Aorta (tissue), 5 donors: ENCODE measurements around the gene SLC34A3. TPM values are rescaled to one million over a fixed set of nuclear protein-coding genes. Genes with fewer than 3 reads are reported as not detected.
A peak's percentile ranks its signal among the peaks of the same experiment; 100 is the strongest.

Experiments used
- ATAC-seq: fragments of 200-7000 bp; cut with Tn5 transposase; one replicate; pipeline ENCODE4 v1.9.1; 2022; ENCODE audit warnings: moderate library complexity; ENCODE audit not compliant: low FRiP score
- DNase-seq, 2 donors: peaks; one replicate each; pipeline ENCODE4 v3.0.0-alpha.2; 2020
- H3K27ac ChIP-seq, 2 donors: one replicate each; pipeline ENCODE4 v1.5.1; 2013; ENCODE audit warnings: low read length in 2 of 2, mild to moderate bottlenecking in 2 of 2, moderate library complexity in 2 of 2, control low read depth in 1 of 2, inconsistent platforms in 1 of 2, low read depth in 1 of 2
- H3K27me3 ChIP-seq, 2 donors: one replicate each; pipeline ENCODE4 v1.6.1; 2013; ENCODE audit warnings: control low read depth in 1 of 2, low read length in 1 of 2, mild to moderate bottlenecking in 1 of 2, moderate library complexity in 1 of 2; ENCODE audit not compliant: insufficient read depth in 2 of 2, control insufficient read depth in 1 of 2
- H3K36me3 ChIP-seq, 2 donors: one replicate each; pipeline ENCODE4 v1.6.1; 2013; ENCODE audit warnings: control low read depth in 1 of 2, low read length in 1 of 2, mild to moderate bottlenecking in 1 of 2; ENCODE audit not compliant: insufficient read depth in 2 of 2, control insufficient read depth in 1 of 2
- H3K4me1 ChIP-seq, 2 donors: one replicate each; pipeline ENCODE4 v1.6.1; 2013; ENCODE audit warnings: low read length in 2 of 2, control low read depth in 1 of 2, mild to moderate bottlenecking in 1 of 2, moderate library complexity in 1 of 2; ENCODE audit not compliant: insufficient read depth in 2 of 2, control insufficient read depth in 1 of 2
- H3K4me3 ChIP-seq, 2 donors: one replicate each; pipeline ENCODE4 v1.5.1; 2013; ENCODE audit warnings: low read length in 2 of 2, control low read depth in 1 of 2, mild to moderate bottlenecking in 1 of 2
- H3K9me3 ChIP-seq: one replicate; pipeline ENCODE4 v1.6.1; 2013; ENCODE audit warnings: mild to moderate bottlenecking, low read length; ENCODE audit not compliant: control insufficient read depth
- WGBS, 2 donors: extraction: QIAGEN DNeasy Blood & Tissue Kit; methylation state at CpG; one replicate each; pipeline ENCODE4 v1.1.7; 2013; 5-methylcytosine and 5-hydroxymethylcytosine counted together
- intact Hi-C, 2 donors: fragments of 100-400 bp; cut with DNase I; formaldehyde crosslinking; loops; one replicate each; pipeline versions ENCODE4 v1.14.2 to v1.15.0; 2022
- polyA plus RNA-seq, 2 donors: library from polyadenylated mRNA; stranded (reverse); fragments of 200-250 nt; gene quantifications; one replicate each; pipeline ENCODE4 v1.2.3, GENCODE V29; 2013
- total RNA-seq, 2 donors: library from RNA; stranded (reverse); fragmentation: NEBNext Ultra II Directional; extraction: Animal tissue kit (Norgen Biotek cat#: 25700); gene quantifications; one replicate each; pipeline ENCODE4 v1.2.1, GENCODE V29; 2021
- donor health status: healthy with polysubstance abuse.
- donor health status: Bipolar disorder and iron deficiency.
- donor health status: DM: no; HTN: no; CAD: no.
- donor health status: DM: no; HTN: no; CAD: no.
- donor health status: DM: yes; HTN: yes; CAD: no.

SLC34A3 gene
- total and polyA plus RNA-seq, 4 donors, result not detected

DNA sequence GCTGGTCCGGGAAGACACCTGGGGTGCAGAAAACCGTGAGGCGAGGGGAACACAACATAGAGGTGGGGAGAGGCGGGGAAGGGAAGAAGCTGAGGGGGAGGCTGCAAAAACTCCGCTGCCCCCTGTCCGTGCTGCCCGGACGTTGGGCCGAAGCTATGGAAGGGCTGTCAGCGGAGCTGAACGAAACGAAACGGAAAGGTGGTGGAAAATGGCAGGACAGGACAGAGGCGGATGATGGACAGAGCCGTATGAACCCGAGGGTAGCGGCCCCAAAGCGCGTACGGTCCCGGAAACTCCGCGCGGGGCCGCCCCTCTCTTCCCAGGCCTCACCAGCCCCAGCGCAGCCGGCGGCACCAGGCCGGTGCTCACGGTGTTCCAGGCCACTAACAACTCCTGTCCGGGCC, 42.6 kb upstream of the SLC34A3 start:
- intact Hi-C loops, result no loop called here
- Histone ChIP-seq H3K27ac (peak overlapping the region in 1 of 2 donors; percentile 29), H3K9me3 (no peaks in the 10 kb centered on the region), H3K4me3 (peak overlapping the region; percentile 63 to 74), H3K36me3 (peaks cover 0 to under 1% of the 10 kb centered on the region in 2 donors), H3K4me1 (no peaks in the 10 kb centered on the region), H3K27me3 (no peaks in the 10 kb centered on the region)
- 0% methylated on average over 16 to 31 of the region's 31 CpGs for WGBS, 2 donors
- ATAC-seq, result no peak
- no peak for DNase-seq

DNA sequence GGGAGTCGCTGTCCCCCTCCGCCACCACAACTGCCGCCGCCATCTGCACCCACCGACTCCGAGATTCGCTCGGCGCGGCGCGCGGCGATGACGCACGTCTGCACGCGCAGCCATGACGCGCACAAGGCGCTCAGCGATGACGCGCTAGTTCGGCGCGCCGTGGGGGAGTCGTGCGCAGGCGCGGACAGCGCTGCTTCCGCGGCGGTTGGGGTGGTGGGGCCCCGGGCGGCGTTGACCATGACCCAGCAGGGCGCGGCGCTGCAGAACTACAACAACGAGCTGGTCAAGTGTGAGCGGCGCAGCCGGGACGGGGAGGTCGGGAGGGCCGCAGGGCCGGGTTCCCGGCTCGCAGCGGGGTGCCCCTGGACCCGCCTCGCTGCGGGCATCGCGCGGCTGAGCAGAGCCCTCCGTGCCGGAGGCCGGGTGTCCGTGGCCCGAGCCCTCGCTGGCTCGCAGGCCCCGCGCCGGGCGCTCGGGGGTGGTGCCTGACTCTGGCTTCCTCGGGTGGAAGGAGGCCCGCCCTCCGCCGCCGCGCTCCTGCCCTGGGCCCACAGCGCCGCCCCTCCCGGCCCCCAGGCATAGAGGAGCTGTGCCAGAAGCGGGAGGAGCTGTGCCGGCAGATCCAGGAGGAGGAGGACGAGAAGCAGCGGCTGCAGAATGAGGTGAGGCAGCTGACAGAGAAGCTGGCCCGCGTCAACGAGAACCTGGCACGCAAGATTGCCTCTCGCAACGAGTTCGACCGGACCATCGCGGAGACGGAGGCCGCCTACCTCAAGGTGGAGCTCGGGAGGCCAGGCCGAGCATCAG, 42.0 kb upstream of the SLC34A3 start, which contains the start of the genes ANAPC2 and SSNA1:
TSS of gene ANAPC2 (minus strand) at position 71 of the 807 bp plus-strand sequence. CDS start at position 43, 28 bp downstream.
TSS of gene SSNA1 (plus strand) at position 187 of the 807 bp plus-strand sequence. CDS start at position 238, 51 bp downstream.
- intact Hi-C loops, result no loop called here
- no peaks in the 10 kb centered on the region for H3K9me3 ChIP-seq
- peak; percentile 93 to 98 for DNase-seq
- WGBS, 2 donors, result 0 to 1% methylated on average over 75 to 98 of the region's 98 CpGs
- H3K27me3 ChIP-seq, result no peaks in the 10 kb centered on the region
- ATAC-seq, result peak; percentile 95
- H3K4me1 ChIP-seq, result no peaks in the 10 kb centered on the region
- peak within 1 kb of the TSS; percentile 71 to 74 for H3K4me3 ChIP-seq
- no peaks in the 10 kb centered on the region for H3K36me3 ChIP-seq
- peak within 1 kb of the TSS; percentile 34 to 72 for H3K27ac ChIP-seq

DNA sequence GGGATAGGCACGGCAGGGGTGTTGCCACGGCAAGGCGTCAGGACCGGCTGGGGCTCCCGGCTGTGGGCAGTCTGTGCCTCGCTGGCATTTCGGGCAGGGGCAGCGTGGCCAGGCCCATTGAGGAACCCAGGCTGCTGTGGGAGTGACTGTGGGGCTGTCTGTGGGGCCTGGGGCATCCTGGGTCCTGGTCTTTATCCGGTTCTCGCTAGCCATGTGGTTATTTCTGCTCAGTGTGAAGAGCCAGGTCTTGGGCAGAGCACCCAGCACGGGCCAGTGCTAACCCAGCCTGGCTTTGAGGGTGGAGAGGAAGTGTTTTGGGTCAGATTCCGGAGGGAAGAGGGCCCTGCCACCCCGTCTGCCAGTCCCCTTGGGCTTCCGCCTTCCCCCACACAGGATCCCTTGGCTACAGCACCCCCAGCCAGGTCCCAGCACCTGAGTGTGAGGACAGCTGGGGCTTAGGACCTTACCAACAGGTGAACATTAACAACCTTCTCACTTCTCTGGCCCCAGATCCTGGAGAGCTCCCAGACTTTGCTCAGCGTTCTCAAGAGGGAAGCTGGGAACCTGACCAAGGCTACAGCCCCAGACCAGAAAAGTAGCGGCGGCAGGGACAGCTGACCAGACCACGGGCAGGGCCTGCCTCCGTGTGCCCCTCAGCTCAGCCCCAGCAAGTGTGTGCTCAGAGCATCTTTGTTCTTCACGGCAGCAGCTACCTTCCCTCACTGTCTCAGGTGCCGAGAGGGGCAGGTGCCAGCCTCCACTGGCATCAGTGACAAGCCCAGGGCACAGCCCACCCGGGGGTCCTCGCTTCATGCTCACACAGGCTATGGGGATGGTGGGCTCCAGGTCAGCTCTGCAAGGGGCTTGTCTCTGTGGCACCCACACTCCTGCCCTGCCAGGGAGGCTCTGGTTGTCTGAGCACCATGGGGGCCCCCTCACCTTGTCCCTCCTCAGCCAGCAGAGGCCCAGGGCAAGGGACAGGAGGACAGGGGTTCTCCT, 41.1 kb upstream of the SLC34A3 start:
- no peaks in the 10 kb centered on the region for H3K4me1 ChIP-seq
- intact Hi-C loops, result no loop called here
- H3K27ac ChIP-seq, result peak overlapping the region in 1 of 2 donors; percentile 72
- no peak for DNase-seq
- no peaks in the 10 kb centered on the region for H3K27me3 ChIP-seq
- peak overlapping the region; percentile 49 to 71 for H3K4me3 ChIP-seq
- H3K9me3 ChIP-seq, result no peaks in the 10 kb centered on the region
- ATAC-seq, result no peak
- no peaks in the 10 kb centered on the region for H3K36me3 ChIP-seq
- WGBS, 2 donors, result 26 to 35% methylated on average over 23 of the region's 23 CpGs

DNA sequence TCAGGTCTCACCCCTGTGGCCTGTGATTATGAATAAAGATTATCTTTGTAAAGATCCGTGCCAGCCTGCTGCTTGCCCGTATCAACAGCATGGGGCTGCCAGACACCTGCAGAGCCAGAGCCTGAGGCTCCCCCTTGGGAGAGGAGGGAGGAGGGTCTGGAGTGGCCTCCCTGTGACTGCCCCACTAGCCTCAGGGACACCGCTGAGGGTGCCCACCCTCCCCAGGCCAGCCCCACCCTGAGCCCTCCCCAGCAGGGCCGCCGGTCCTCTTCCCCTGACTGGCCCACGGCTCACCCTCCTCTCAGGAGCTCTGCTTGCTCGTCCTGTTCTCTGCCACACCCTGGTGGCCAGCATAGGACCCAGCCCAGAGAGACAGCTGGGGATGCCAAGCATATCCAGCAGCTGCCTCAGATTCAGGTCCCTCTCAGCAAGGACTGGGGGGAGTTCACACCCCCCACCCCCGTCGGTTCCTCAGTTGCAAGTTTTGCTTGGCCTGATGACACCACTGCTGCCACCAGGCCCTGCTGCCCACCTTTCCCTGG, 40.3 kb upstream of the SLC34A3 start:
- intact Hi-C loops, result no loop called here
- H3K27ac ChIP-seq, result no peak overlapping the region
- no peaks in the 10 kb centered on the region for H3K4me1 ChIP-seq

DNA sequence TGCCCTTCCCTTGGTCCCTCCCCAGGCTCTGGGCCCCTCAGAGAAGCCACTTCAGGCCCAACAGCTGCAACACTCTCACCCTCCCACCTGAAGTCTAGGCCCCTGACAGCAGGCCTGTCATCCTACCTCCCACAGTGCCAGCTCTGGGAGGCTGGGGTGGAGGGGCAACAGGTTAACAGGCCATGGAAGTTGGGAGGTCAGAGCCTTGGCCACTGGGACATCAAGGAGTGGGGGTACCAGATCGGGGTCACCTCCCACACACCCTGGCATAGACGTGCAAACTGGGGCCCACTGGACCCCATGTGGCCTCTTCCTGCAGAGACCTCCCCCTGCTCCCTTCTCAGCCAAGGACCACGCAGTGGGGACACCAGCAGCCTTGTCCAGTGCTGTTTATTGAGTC, 39.5 kb upstream of the SLC34A3 start:
- DNase-seq (no peak), ATAC-seq (no peak)
- Histone ChIP-seq H3K4me1 (no peaks in the 10 kb centered on the region), H3K27ac (no peak overlapping the region), H3K27me3 (no peaks in the 10 kb centered on the region), H3K9me3 (no peaks in the 10 kb centered on the region), H3K36me3 (no peaks in the 10 kb centered on the region), H3K4me3 (no peak overlapping the region)
- 75 to 77% methylated on average over 3 of the region's 3 CpGs for WGBS, 2 donors
- intact Hi-C loops, result no loop called here

More for the DNA sequence above, 40.3 kb upstream of the SLC34A3 start:
- Histone ChIP-seq H3K27me3 (no peaks in the 10 kb centered on the region), H3K4me3 (no peak overlapping the region), H3K36me3 (no peaks in the 10 kb centered on the region), H3K9me3 (no peaks in the 10 kb centered on the region)
- WGBS, 2 donors, result 69% methylated on average over 6 to 9 of the region's 9 CpGs
- DNase-seq (no peak), ATAC-seq (no peak)

DNA sequence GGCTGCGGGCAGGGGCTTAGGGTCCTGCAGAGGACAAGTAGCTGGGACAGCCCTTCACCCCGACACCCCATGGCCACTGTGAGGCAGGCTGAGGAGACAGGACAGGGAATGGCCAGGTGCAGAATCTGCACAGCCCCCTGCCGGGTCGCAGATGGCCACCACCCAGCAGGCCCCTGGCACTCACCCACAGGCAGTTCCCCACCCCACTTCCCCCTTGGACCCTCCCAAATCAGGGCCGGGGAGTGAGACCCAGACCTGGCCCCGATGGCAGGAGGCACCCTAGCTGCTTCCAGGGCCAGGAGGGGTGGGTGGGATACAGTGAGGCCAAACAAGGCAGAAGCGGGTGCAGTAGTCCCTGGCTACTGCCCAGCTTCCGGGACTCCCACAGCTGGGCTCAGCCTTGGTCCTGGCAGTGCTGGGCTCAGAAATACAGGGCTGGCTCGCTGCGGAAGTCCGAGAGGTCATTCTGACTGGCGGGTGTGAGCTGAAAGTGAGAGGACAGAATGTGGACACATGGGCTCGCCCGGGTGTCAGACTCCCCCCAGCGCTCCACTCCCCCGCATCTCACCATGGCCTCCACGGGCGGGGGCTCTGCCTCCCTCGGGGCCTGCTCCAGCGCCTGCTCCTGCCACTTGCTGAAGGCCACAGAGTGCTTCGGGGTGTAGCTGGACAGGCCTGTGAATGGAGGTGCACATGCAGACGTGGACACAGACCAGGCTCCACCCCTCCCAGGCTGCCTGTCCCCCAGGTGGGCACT, 38.8 kb upstream of the SLC34A3 start:
- ATAC-seq, result no peak
- H3K4me3 ChIP-seq, result no peak overlapping the region
- 85 to 87% methylated on average over 20 to 22 of the region's 22 CpGs for WGBS, 2 donors
- H3K27ac ChIP-seq, result no peak overlapping the region
- H3K36me3 ChIP-seq, result no peaks in the 10 kb centered on the region
- intact Hi-C loops, result no loop called here
- no peaks in the 10 kb centered on the region for H3K4me1 ChIP-seq
- DNase-seq, result no peak
- no peaks in the 10 kb centered on the region for H3K27me3 ChIP-seq
- H3K9me3 ChIP-seq, result no peaks in the 10 kb centered on the region

DNA sequence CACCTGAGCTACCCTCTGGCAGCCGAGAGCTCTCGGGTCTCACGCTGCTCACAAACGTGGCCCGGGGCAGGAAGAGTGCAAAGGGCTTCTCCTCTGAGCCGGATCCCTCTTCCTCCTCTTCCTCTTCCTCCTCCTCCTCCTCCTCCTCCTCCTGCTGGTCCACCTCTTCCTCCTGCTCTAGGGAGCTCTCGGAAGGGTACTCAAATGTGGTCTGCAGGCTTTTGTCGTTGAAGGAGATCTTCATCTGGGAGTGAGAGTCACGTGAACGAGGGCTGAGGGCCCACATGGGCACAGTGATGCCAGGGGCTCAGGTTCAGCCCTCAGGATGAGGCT, 38.3 kb upstream of the SLC34A3 start:
- Histone ChIP-seq H3K4me3 (no peak overlapping the region), H3K9me3 (no peaks in the 10 kb centered on the region), H3K27me3 (no peaks in the 10 kb centered on the region), H3K36me3 (no peaks in the 10 kb centered on the region), H3K4me1 (no peaks in the 10 kb centered on the region), H3K27ac (no peak overlapping the region)
- 86 to 91% methylated on average over 10 of the region's 10 CpGs for WGBS, 2 donors
- intact Hi-C loops, result no loop called here
- ATAC-seq (no peak), DNase-seq (no peak)

DNA sequence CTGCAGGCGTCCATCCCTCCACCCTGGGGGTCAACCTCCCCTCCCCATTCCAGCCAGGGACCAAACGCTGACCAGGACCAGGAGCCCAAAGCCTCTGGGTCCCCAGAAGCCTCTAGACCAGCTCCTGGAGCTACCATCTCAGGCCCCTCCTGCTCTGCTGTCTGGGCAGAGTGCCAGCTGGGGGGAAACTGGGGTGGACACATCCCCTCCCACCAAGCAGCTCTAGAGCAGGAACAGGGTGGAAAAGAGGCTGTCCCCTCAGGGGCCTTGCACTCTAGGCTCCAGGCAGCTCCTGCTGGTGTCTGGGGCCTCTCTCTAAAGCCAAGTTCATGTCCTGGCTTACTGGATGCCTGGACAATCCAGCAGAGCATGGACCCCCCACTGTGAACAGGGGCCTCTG, 37.8 kb upstream of the SLC34A3 start:
- Histone ChIP-seq H3K4me1 (no peaks in the 10 kb centered on the region), H3K27ac (no peak overlapping the region), H3K36me3 (no peaks in the 10 kb centered on the region), H3K27me3 (no peaks in the 10 kb centered on the region), H3K9me3 (no peaks in the 10 kb centered on the region), H3K4me3 (no peak overlapping the region)
- no peak for DNase-seq
- WGBS, 2 donors, result 78 to 89% methylated on average over 2 of the region's 2 CpGs
- intact Hi-C loops, result no loop called here
- ATAC-seq, result no peak
